GM23248 (cell line): ENCODE data around the gene ZNF827. TPM values are rescaled to one million over a fixed set of nuclear protein-coding genes. Genes with fewer than 3 reads are reported as not detected.

Source experiments
- DNase-seq: peaks from one replicate; pipeline ENCODE4 v3.0.0-alpha.2; 2015
- H2AFZ ChIP-seq: fragments of 200-600 bp; sonication (generic); 2 replicates; pipeline ENCODE4 v1.6.1; 2016; ENCODE audit warnings: antibody characterized with exemption
- H3F3A ChIP-seq: fragments of 200-600 bp; sonication (generic); 2 replicates; pipeline ENCODE4 v1.6.1; 2016; ENCODE audit warnings: mild to moderate bottlenecking, antibody characterized with exemption, mixed run types; ENCODE audit not compliant: insufficient read depth
- H3K27ac ChIP-seq: fragments of 200-600 bp; sonication (generic); 2 replicates; pipeline ENCODE4 v1.5.1; 2016; ENCODE audit warnings: mild to moderate bottlenecking
- H3K27me3 ChIP-seq: fragments of 200-600 bp; sonication (generic); replicated peaks from 2 replicates; pipeline ENCODE4 v1.6.1; 2016; ENCODE audit warnings: mild to moderate bottlenecking; ENCODE audit not compliant: insufficient read depth
- H3K36me3 ChIP-seq: fragments of 200-600 bp; sonication (generic); 2 replicates; pipeline ENCODE4 v1.6.1; 2016; ENCODE audit warnings: low read depth, mild to moderate bottlenecking
- H3K4me1 ChIP-seq: fragments of 200-600 bp; sonication (generic); 2 replicates; pipeline ENCODE4 v1.6.1; 2016; ENCODE audit warnings: mild to moderate bottlenecking; ENCODE audit not compliant: insufficient read depth
- H3K4me2 ChIP-seq: fragments of 200-600 bp; sonication (generic); one replicate; pipeline ENCODE4 v1.6.1; 2016; ENCODE audit warnings: mild to moderate bottlenecking; ENCODE audit not compliant: unreplicated experiment
- H3K4me3 ChIP-seq: fragments of 200-600 bp; sonication (generic); 2 replicates; pipeline ENCODE4 v1.5.1; 2016; ENCODE audit warnings: mild to moderate bottlenecking
- H3K79me2 ChIP-seq: fragments of 200-600 bp; sonication (generic); 2 replicates; pipeline ENCODE4 v1.6.1; 2016; ENCODE audit warnings: mild to moderate bottlenecking; ENCODE audit not compliant: insufficient read depth
- H3K9ac ChIP-seq: fragments of 200-600 bp; sonication (generic); 2 replicates; pipeline ENCODE4 v1.6.1; 2016; ENCODE audit warnings: mild to moderate bottlenecking
- H3K9me2 ChIP-seq: fragments of 200-600 bp; sonication (generic); 2 replicates; pipeline ENCODE4 v1.6.1; 2016; ENCODE audit warnings: mixed run types, mild to moderate bottlenecking, moderate library complexity; ENCODE audit not compliant: insufficient read depth
- H3K9me3 ChIP-seq: fragments of 200-600 bp; sonication (generic); one replicate; pipeline ENCODE4 v1.6.1; 2017; ENCODE audit warnings: low read depth
- H4K20me1 ChIP-seq: fragments of 200-600 bp; sonication (generic); 2 replicates; pipeline ENCODE4 v1.6.0; 2016; ENCODE audit not compliant: insufficient read depth
- EZH2 ChIP-seq: fragments of 200-600 bp; sonication (generic); IDR thresholded peaks from 2 replicates; pipeline ENCODE4 v1.6.1; 2018; ENCODE audit warnings: antibody characterized with exemption, mild to moderate bottlenecking; ENCODE audit not compliant: insufficient read depth, poor library complexity, severe bottlenecking
- EZH2phosphoT487 ChIP-seq: fragments of 200-600 bp; sonication (generic); IDR thresholded peaks from 2 replicates; pipeline ENCODE4 v1.6.1; 2018; ENCODE audit warnings: antibody characterized with exemption, moderate library complexity, mild to moderate bottlenecking, low read depth; ENCODE audit not compliant: insufficient read depth
- WGBS, 2 experiments: methylation state at CpG; one replicate each; pipeline ENCODE4 v1.1.6; 2015 to 2017; ENCODE audit warnings: low lambda C conversion rate in 2 of 2, low coverage in 1 of 2; ENCODE audit errors: missing lambda C conversion rate in 2 of 2; 5-methylcytosine and 5-hydroxymethylcytosine counted together
- in situ Hi-C: fragments of 300-500 bp; cut with MboI; formaldehyde crosslinking; loops from 2 replicates; pipeline ENCODE4 v1.15.0; 2020
- polyA plus RNA-seq: library from polyadenylated mRNA; unstranded; fragments of >200 nt; fragmentation: Nextera tagmentation; extraction: Ambion mirVana; gene quantifications from 2 replicates; pipeline ENCODE4 v1.2.1, GENCODE V29; 2016
- small RNA-seq: library from RNA; depleted of rRNA; stranded (forward); fragments of <200 nt; gene quantifications from one replicate; pipeline ENCODE3, GENCODE V24; 2014; ENCODE audit warnings: low read depth, low replicate concordance
- total RNA-seq: library from RNA; depleted of rRNA; stranded (reverse); fragments of >200 nt; shearing (Covaris generic); gene quantifications from 2 replicates; pipeline ENCODE4 v1.2.3, GENCODE V29; 2014; rRNA removed

ZNF827 gene
- total and polyA plus RNA-seq, 2 experiments from 2014 or later: 5.0 to 10.1 TPM

DNA sequence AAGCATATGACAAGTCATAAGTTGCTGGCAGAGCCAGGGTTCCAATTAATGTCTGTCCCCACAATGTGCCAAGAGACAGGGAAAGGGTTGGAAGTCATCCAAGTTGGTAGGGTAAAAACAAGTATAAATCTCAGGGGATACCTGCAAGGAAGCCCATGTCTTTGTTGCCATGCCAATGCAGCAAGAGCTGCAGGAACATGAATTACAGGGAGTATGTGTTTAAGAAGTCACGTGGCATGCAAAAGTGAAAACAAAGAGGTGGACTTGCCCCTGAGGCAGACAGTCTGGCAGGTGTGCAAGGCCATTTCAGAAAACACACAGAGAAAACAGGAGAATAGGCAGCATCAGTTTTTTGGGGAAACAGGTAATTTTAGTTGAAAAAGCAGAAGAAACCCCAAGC, 229.3 kb downstream of the ZNF827 start:
- Histone ChIP-seq H3K4me3 (no peak overlapping the region), H2AFZ (no peak overlapping the region), H3F3A (peaks cover 16% of the 10 kb centered on the region), H3K4me1 (peaks cover 19% of the 10 kb centered on the region), H3K27ac (peak overlapping the region; percentile 34), H3K4me2 (peak overlapping the region; percentile 11), H3K36me3 (no peaks in the 10 kb centered on the region), H3K9me3 (no peaks in the 10 kb centered on the region), H3K9me2 (no peaks in the 10 kb centered on the region), H3K79me2 (no peaks in the 10 kb centered on the region), H3K27me3 (no peaks in the 10 kb centered on the region), H4K20me1 (no peaks in the 10 kb centered on the region), H3K9ac (no peak overlapping the region)
- TF ChIP-seq EZH2phosphoT487: no peak
- no peak for TF ChIP-seq EZH2
- in situ Hi-C loops: no loop called here
- DNase-seq: no peak
- 37 to 53% methylated on average over 1 of the region's 1 CpG for WGBS, 2 experiments

Small RNAs within 50 kb of the gene (small RNA-seq; reads per million reads assigned to genes)
- gene RF00019: not detected

Other genes with a start within 250 kb of the ZNF827 start
- gene LSM6, start 236.9 kb upstream of the ZNF827 start, total RNA-seq: 28.8 and 32.3 TPM in 2 replicates
- gene LSM6, start 236.9 kb upstream of the ZNF827 start, polyA plus RNA-seq: 38.9 and 40.8 TPM in 2 replicates